GM12878 (cell line): ENCODE data around the gene GRIN2C.

Experiments
- CREB1 ChIP-seq: IDR thresholded peaks from 2 replicates; pipeline ENCODE4 v1.6.1; 2012; ENCODE audit warnings: low read depth, mild to moderate bottlenecking, inconsistent platforms
- HDAC6 ChIP-seq: fragments of 200-600 bp; sonication (generic); IDR thresholded peaks from one replicate; pipeline ENCODE4 v1.8.0; 2017; ENCODE audit warnings: antibody characterized with exemption; ENCODE audit not compliant: unreplicated experiment
- NR2C1 ChIP-seq: fragments of 450-650 bp; IDR thresholded peaks from 2 replicates; pipeline ENCODE4 v1.6.1; 2017; ENCODE audit warnings: antibody characterized with exemption, mild to moderate bottlenecking, moderate library complexity
- TCF12 ChIP-seq: IDR thresholded peaks from 2 replicates; pipeline ENCODE4 v1.6.1; 2011; ENCODE audit warnings: low read depth, mild to moderate bottlenecking, low read length
- TF ChIP-seq, protein P1 (sequence below): IDR thresholded peaks from 2 replicates; pipeline ENCODE4 v1.6.1; 2012; ENCODE audit warnings: low read depth, low read length, improper control_type of control experiment
- TF ChIP-seq, protein P2 (sequence below), 3 experiments: IDR thresholded peaks in 2 of 3; conservative IDR thresholded peaks in 1 of 3; 2 replicates each; pipeline ENCODE4 v1.5.1; 2011; ENCODE audit warnings: low read depth in 3 of 3, low read length in 3 of 3, mild to moderate bottlenecking in 3 of 3, control low read depth in 2 of 3, moderate library complexity in 2 of 3, inconsistent platforms in 1 of 3, mixed read lengths in 1 of 3; ENCODE audit not compliant: control insufficient read depth in 2 of 3, insufficient read depth in 1 of 3; ENCODE audit errors: extremely low read depth in 1 of 3

DNA sequence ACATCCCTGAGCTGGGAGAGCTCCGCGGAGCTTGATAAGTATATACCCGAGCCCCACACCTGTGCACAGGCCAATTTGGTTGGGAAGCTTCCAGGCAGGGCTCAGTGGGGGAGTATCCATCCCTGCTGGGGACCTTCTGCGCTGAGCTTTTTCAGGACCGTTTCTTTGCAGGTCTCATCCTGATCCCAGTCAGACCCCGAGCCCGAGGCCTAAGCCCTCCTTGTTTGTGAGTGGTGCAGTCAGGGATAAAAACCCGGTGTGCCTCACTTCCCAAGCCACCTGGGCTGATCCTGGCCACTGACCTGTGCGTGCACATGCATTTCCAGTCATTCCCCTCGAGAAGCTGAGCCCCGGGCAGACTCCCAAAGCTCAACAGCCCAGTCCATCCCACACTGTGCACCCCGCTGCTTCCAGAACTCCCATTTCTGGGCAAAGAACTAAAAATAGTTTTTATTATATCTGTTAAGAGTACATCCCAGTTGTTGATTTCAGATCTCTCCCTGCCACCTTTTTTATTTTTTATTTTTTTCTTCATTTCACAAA is 56.2 kb downstream of the GRIN2C start:
- TF ChIP-seq, protein P1, sequence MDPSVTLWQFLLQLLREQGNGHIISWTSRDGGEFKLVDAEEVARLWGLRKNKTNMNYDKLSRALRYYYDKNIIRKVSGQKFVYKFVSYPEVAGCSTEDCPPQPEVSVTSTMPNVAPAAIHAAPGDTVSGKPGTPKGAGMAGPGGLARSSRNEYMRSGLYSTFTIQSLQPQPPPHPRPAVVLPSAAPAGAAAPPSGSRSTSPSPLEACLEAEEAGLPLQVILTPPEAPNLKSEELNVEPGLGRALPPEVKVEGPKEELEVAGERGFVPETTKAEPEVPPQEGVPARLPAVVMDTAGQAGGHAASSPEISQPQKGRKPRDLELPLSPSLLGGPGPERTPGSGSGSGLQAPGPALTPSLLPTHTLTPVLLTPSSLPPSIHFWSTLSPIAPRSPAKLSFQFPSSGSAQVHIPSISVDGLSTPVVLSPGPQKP = no peak
- TF ChIP-seq, protein P2, sequence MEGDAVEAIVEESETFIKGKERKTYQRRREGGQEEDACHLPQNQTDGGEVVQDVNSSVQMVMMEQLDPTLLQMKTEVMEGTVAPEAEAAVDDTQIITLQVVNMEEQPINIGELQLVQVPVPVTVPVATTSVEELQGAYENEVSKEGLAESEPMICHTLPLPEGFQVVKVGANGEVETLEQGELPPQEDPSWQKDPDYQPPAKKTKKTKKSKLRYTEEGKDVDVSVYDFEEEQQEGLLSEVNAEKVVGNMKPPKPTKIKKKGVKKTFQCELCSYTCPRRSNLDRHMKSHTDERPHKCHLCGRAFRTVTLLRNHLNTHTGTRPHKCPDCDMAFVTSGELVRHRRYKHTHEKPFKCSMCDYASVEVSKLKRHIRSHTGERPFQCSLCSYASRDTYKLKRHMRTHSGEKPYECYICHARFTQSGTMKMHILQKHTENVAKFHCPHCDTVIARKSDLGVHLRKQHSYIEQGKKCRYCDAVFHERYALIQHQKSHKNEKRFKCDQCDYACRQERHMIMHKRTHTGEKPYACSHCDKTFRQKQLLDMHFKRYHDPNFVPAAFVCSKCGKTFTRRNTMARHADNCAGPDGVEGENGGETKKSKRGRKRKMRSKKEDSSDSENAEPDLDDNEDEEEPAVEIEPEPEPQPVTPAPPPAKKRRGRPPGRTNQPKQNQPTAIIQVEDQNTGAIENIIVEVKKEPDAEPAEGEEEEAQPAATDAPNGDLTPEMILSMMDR (IDR thresholded peaks at IDR 0.05 in 2 of 3, conservative IDR thresholded peaks at IDR 0.05 in 1 of 3; ENCODE audit: control insufficient read depth in 2 of 3, extremely low read depth in 1 of 3, insufficient read depth in 1 of 3, low read depth in 3 of 3, low read length in 3 of 3) = no peak
- TF ChIP-seq NR2C1 (no peak), TCF12 (no peak), HDAC6 (no peak), CREB1 (no peak)
